Ishikawa (cell line): ENCODE measurements around the gene ABL1.

Source experiments
- EGR1 ChIP-seq: IDR thresholded peaks from 2 replicates; pipeline ENCODE4 v1.6.1; 2012
- EP300 ChIP-seq: IDR thresholded peaks from 2 replicates; pipeline ENCODE4 v1.6.1; 2012; ENCODE audit warnings: borderline replicate concordance
- FOXM1 ChIP-seq: IDR thresholded peaks from 2 replicates; pipeline ENCODE4 v1.6.1; 2012; ENCODE audit warnings: low read depth, borderline replicate concordance
- RAD21 ChIP-seq: IDR thresholded peaks from 2 replicates; pipeline ENCODE4 v1.6.1; 2012; ENCODE audit warnings: low read depth
- TAF1 ChIP-seq: IDR thresholded peaks from 2 replicates; pipeline ENCODE4 v1.6.1; 2012; ENCODE audit warnings: low read depth, mild to moderate bottlenecking
- TEAD4 ChIP-seq: IDR thresholded peaks from 2 replicates; pipeline ENCODE4 v1.6.1; 2012
- YY1 ChIP-seq: IDR thresholded peaks from 2 replicates; pipeline ENCODE4 v1.6.1; 2012; ENCODE audit warnings: low read depth
- TF ChIP-seq, protein P1 (sequence below): IDR thresholded peaks from 2 replicates; pipeline ENCODE4 v1.6.1; 2012; ENCODE audit warnings: low read depth, mild to moderate bottlenecking

DNA sequence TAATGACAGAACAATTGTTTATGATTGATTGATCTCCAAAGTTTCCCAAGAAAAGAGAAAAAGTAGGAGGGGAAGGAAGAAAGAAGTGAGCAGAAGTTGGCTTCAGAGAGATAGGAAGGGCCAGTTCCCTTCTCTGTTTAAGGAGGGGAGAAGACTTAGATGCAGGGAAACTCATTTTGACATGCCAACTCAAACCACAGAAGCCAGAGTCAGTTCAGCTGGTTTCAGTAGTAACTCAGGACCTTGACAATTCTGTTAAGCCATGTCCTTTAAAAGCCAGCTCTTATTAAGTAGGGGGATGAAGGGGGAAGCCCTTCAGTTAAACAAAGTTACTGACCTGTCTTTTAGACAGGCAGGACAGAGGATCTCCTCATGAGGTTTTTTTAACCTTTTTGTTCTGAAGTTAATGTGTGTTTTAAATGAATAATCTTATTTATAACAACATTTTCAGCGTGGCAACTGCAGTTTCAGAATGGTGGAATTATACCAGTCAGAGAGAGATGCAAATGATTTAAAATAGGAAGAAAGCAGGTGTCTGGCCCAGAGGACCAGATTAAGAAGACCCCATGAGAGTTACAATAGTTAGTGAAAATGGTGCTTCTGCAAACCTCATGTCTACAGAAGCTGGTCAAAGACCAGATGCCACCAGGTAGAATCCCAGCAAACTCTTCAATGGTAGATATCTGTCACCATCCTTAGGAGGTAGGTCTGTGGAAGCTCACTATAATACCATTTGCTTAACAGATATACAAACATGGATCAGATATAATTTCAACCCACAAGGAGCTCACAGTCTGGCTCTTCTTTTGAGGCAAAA, 29.3 kb upstream of the ABL1 start:
- TF ChIP-seq EP300: no peak
- no peak for TF ChIP-seq TAF1
- TF ChIP-seq FOXM1: no peak
- TF ChIP-seq, protein P1, sequence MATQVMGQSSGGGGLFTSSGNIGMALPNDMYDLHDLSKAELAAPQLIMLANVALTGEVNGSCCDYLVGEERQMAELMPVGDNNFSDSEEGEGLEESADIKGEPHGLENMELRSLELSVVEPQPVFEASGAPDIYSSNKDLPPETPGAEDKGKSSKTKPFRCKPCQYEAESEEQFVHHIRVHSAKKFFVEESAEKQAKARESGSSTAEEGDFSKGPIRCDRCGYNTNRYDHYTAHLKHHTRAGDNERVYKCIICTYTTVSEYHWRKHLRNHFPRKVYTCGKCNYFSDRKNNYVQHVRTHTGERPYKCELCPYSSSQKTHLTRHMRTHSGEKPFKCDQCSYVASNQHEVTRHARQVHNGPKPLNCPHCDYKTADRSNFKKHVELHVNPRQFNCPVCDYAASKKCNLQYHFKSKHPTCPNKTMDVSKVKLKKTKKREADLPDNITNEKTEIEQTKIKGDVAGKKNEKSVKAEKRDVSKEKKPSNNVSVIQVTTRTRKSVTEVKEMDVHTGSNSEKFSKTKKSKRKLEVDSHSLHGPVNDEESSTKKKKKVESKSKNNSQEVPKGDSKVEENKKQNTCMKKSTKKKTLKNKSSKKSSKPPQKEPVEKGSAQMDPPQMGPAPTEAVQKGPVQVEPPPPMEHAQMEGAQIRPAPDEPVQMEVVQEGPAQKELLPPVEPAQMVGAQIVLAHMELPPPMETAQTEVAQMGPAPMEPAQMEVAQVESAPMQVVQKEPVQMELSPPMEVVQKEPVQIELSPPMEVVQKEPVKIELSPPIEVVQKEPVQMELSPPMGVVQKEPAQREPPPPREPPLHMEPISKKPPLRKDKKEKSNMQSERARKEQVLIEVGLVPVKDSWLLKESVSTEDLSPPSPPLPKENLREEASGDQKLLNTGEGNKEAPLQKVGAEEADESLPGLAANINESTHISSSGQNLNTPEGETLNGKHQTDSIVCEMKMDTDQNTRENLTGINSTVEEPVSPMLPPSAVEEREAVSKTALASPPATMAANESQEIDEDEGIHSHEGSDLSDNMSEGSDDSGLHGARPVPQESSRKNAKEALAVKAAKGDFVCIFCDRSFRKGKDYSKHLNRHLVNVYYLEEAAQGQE: no peak
- TF ChIP-seq RAD21: no peak
- no peak for TF ChIP-seq EGR1
- no peak for TF ChIP-seq YY1
- no peak for TF ChIP-seq TEAD4
